Ishikawa (cell line): ENCODE results near the gene MSH2.

Experiments
- CEBPB ChIP-seq: IDR thresholded peaks from 2 replicates; pipeline ENCODE4 v1.6.1; 2012
- CREB1 ChIP-seq: IDR thresholded peaks from 2 replicates; pipeline ENCODE4 v1.6.1; 2012; ENCODE audit warnings: low read depth
- EP300 ChIP-seq: IDR thresholded peaks from 2 replicates; pipeline ENCODE4 v1.6.1; 2012; ENCODE audit warnings: borderline replicate concordance
- MAX ChIP-seq: IDR thresholded peaks from 2 replicates; pipeline ENCODE4 v1.6.1; 2012
- NFIC ChIP-seq: IDR thresholded peaks from 2 replicates; pipeline ENCODE4 v1.6.1; 2012
- REST ChIP-seq: IDR thresholded peaks from 2 replicates; pipeline ENCODE4 v1.6.1; 2012; ENCODE audit warnings: low read depth, mild to moderate bottlenecking
- TAF1 ChIP-seq: IDR thresholded peaks from 2 replicates; pipeline ENCODE4 v1.6.1; 2012; ENCODE audit warnings: low read depth, mild to moderate bottlenecking
- TEAD4 ChIP-seq: IDR thresholded peaks from 2 replicates; pipeline ENCODE4 v1.6.1; 2012
- USF1 ChIP-seq: IDR thresholded peaks from 2 replicates; pipeline ENCODE4 v1.6.1; 2012

GRCh38 chr2:47501374-47502200 lies 98.6 kb downstream of the MSH2 start:
- TF ChIP-seq EP300 (no peak), USF1 (no peak), TEAD4 (no peak), REST (no peak), CREB1 (no peak), CEBPB (no peak), MAX (no peak), TAF1 (no peak), NFIC (no peak)
